Gastroesophageal sphincter (tissue), 4 donors: Measurements from ENCODE around the gene VEGFC. TPM values are rescaled to one million over a fixed set of nuclear protein-coding genes. Genes with fewer than 3 reads are reported as not detected.

Source experiments
- ATAC-seq: fragments of 150-250 bp; one replicate; pipeline ENCODE4 v1.9.1; 2016; ENCODE audit warnings: mild to moderate bottlenecking, moderate library complexity
- H3K27ac ChIP-seq, 4 donors: fragments of 200-600 bp; sonication (generic) in 3 of 4; 1 replicate in 3 of 4; 2 replicates in 1 of 4; pipeline ENCODE4 v1.5.1; 2016 to 2019
- H3K27me3 ChIP-seq: fragments of 200-600 bp; sonication (generic); one replicate; pipeline ENCODE4 v1.5.1; 2019
- H3K36me3 ChIP-seq, 2 donors: fragments of 200-600 bp; sonication (generic); one replicate each; pipeline ENCODE4 v1.5.1; 2019; ENCODE audit warnings: control low read depth in 1 of 2
- H3K4me1 ChIP-seq, 3 donors: fragments of 200-600 bp; sonication (generic); 1 replicate in 2 of 3; 2 replicates in 1 of 3; pipeline ENCODE4 v1.5.1; 2016 to 2019; ENCODE audit warnings: control low read depth in 2 of 3
- H3K4me3 ChIP-seq, 2 donors: fragments of 200-600 bp; sonication (generic); one replicate each; pipeline ENCODE4 v1.5.1; 2019; ENCODE audit warnings: mild to moderate bottlenecking in 1 of 2, moderate library complexity in 1 of 2
- H3K9me3 ChIP-seq, 3 donors: fragments of 200-600 bp; sonication (generic); one replicate each; pipeline ENCODE4 v1.5.1; 2017 to 2019; ENCODE audit warnings: control low read depth in 2 of 3
- EP300 ChIP-seq: sonication (generic); formaldehyde crosslinking; IDR thresholded peaks from one replicate; pipeline ENCODE4 v1.6.1; 2017; ENCODE audit warnings: antibody characterized with exemption, mild to moderate bottlenecking
- POLR2A ChIP-seq, 2 donors: fragments of 450-650 bp; IDR thresholded peaks; one replicate each; pipeline ENCODE4 v1.6.1; 2017; ENCODE audit warnings: antibody characterized with exemption in 2 of 2, mild to moderate bottlenecking in 2 of 2, moderate library complexity in 1 of 2
- POLR2AphosphoS5 ChIP-seq: sonication (generic); formaldehyde crosslinking; IDR thresholded peaks from one replicate; pipeline ENCODE4 v1.6.1; 2017; ENCODE audit warnings: antibody characterized with exemption
- WGBS, 2 donors: methylation state at CpG; one replicate each; pipeline ENCODE4 v1.1.5; 2018; ENCODE audit warnings: low coverage in 1 of 2; 5-methylcytosine and 5-hydroxymethylcytosine counted together
- total RNA-seq, 4 donors: library from RNA; depleted of rRNA; stranded (reverse); fragments of >200 nt; gene quantifications; one replicate each; pipeline ENCODE4 v1.1.0, GENCODE V29; 2016
- TF ChIP-seq, protein P1 (sequence below), 4 experiments: fragments of 200-600 bp in 2 of 4; fragments of 450-650 bp in 2 of 4; sonication (generic) in 1 of 4; IDR thresholded peaks; one replicate each; pipeline ENCODE4 v1.5.1; 2017 to 2019; ENCODE audit warnings: antibody characterized with exemption in 4 of 4, mild to moderate bottlenecking in 2 of 4, moderate library complexity in 2 of 4

The VEGFC gene
- total RNA-seq, 4 donors from 2014 or later, result 3.0 to 8.3 (median 8.1) TPM

DNA sequence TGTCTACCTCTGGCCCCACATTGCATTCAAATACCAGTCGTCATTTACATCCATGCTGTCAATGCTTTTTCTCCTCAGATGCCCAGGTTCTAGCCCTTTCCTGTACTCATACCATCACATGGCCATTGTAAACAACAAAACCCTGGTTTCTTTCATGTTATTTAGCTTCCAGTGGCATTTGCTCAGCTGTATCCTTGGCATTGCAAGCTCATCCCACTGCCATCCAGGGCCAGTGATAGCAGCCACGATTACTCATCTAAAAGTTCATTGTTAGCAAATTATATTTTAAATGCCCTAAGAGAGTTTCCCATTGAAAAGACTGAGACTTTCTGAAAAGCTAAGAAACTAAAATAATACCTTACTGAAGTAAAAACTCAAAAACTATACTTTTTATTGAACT is 34.0 kb downstream of the VEGFC start:
- H3K36me3 ChIP-seq, result no peaks in the 10 kb centered on the region
- ATAC-seq, result no peak
- H3K27ac ChIP-seq, result no peak overlapping the region
- 80 to 87% methylated on average over 2 of the region's 2 CpGs for WGBS, 2 donors
- no peaks in the 10 kb centered on the region for H3K27me3 ChIP-seq
- no peak overlapping the region for H3K4me3 ChIP-seq
- H3K9me3 ChIP-seq, result no peaks in the 10 kb centered on the region
- TF ChIP-seq EP300, result no peak
- no peak for TF ChIP-seq POLR2A (IDR thresholded peaks at IDR 0.05)
- no peaks in the 10 kb centered on the region for H3K4me1 ChIP-seq

DNA sequence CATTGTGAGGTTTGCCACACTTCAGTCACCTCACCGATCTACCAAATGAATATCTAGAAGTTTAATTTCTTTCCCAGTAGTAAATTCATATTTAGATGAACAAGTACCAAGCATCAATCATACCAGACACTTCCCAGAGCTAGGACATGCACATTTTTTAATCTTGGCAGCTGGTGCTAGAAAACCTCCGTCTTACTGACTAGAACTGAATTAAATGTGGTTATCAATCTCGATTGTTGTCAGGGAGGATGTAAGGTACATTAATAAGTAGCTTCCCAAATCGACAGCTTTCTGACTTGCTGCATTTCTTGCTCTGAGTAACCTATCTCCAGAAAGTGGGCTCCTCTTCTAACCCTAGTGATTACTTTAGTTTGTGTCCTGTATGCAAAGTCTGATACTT is 34.4 kb downstream of the VEGFC start:
- WGBS, 2 donors, result 82 to 83% methylated on average over 4 of the region's 4 CpGs
- Histone ChIP-seq H3K4me3 (no peak overlapping the region), H3K4me1 (no peaks in the 10 kb centered on the region), H3K9me3 (no peaks in the 10 kb centered on the region), H3K36me3 (no peaks in the 10 kb centered on the region), H3K27me3 (no peaks in the 10 kb centered on the region), H3K27ac (no peak overlapping the region)
- ATAC-seq, result no peak
- TF ChIP-seq, protein P1, sequence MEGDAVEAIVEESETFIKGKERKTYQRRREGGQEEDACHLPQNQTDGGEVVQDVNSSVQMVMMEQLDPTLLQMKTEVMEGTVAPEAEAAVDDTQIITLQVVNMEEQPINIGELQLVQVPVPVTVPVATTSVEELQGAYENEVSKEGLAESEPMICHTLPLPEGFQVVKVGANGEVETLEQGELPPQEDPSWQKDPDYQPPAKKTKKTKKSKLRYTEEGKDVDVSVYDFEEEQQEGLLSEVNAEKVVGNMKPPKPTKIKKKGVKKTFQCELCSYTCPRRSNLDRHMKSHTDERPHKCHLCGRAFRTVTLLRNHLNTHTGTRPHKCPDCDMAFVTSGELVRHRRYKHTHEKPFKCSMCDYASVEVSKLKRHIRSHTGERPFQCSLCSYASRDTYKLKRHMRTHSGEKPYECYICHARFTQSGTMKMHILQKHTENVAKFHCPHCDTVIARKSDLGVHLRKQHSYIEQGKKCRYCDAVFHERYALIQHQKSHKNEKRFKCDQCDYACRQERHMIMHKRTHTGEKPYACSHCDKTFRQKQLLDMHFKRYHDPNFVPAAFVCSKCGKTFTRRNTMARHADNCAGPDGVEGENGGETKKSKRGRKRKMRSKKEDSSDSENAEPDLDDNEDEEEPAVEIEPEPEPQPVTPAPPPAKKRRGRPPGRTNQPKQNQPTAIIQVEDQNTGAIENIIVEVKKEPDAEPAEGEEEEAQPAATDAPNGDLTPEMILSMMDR (IDR thresholded peaks at IDR 0.05), result no peak
- TF ChIP-seq POLR2A (IDR thresholded peaks at IDR 0.05), result no peak

DNA sequence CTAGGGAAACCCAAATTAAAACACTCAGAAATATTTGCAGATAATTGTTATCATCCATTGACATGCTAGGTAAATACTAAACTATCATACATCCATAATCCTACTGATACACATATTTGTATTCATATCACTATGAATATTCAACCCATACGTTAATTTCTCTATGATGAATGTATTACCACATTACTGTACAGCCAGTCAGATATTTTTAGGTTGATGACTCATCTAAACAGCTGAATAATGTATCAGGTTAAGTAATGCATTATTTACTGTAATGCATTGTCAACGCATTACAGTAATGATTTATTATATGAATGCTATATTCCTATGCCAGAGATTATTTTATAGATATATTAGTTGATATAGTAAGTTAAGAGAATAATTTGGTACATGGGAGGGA is 37.1 kb downstream of the VEGFC start:
- Histone ChIP-seq H3K27me3 (no peaks in the 10 kb centered on the region), H3K4me3 (no peak overlapping the region), H3K36me3 (no peaks in the 10 kb centered on the region), H3K27ac (no peak overlapping the region), H3K4me1 (no peaks in the 10 kb centered on the region), H3K9me3 (no peaks in the 10 kb centered on the region)
- ATAC-seq, result no peak
- WGBS, 2 donors, result 60 to 69% methylated on average over 2 of the region's 2 CpGs
- TF ChIP-seq, protein P1 (IDR thresholded peaks at IDR 0.05), result no peak
- TF ChIP-seq EP300 (no peak), POLR2AphosphoS5 (no peak), POLR2A (IDR thresholded peaks at IDR 0.05) (no peak)

DNA sequence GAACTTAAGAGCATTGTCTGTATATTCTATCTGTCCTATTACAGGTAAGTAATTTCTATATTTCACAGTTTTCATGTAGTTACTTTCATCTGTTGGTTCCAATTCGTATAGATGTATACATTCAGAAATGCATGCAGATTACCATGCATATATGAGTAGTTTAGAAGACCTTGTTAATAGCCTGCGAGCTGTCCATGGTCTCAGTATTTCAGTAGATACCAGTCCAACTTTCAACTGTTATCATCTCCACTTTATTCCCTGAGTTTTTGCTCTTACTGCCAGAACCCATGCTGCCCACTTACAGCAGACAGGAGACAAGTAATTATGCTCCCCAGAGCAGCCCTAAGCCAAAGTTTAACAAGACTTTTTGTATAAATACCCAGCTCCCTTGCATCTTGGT is 37.7 kb downstream of the VEGFC start:
- no peak overlapping the region for H3K27ac ChIP-seq
- no peaks in the 10 kb centered on the region for H3K27me3 ChIP-seq
- no peak overlapping the region for H3K4me3 ChIP-seq
- no peaks in the 10 kb centered on the region for H3K36me3 ChIP-seq
- H3K9me3 ChIP-seq, result no peaks in the 10 kb centered on the region
- no peaks in the 10 kb centered on the region for H3K4me1 ChIP-seq
- ATAC-seq, result no peak
- TF ChIP-seq POLR2A (IDR thresholded peaks at IDR 0.05) (no peak), POLR2AphosphoS5 (no peak), EP300 (no peak)
- TF ChIP-seq, protein P1 (IDR thresholded peaks at IDR 0.05), result no peak
- 83 to 84% methylated on average over 1 to 2 of the region's 2 CpGs for WGBS, 2 donors

DNA sequence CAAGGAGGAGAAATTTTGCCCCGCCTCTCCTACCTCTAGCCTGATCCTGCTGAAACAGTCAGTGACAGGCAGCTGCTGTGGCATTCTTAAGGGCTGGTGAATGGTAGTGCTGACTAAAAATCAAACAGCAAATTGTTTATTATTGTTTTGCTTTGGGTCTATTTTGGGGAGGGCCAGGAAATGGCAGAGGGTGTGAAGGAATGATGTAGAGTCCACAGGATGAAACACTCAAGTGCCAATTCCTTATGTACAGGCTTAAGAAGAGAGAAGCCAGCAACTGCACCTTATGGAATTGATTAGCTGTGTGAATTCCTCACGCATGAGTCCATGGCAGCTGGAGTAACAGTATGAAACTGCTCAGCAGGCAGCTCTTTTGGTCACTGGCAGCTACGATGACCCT is 39.7 kb downstream of the VEGFC start:
- Histone ChIP-seq H3K9me3 (no peaks in the 10 kb centered on the region), H3K4me1 (no peaks in the 10 kb centered on the region), H3K27me3 (no peaks in the 10 kb centered on the region), H3K36me3 (no peaks in the 10 kb centered on the region), H3K27ac (no peak overlapping the region), H3K4me3 (no peak overlapping the region)
- 65 to 71% methylated on average over 3 of the region's 3 CpGs for WGBS, 2 donors
- ATAC-seq, result no peak
- TF ChIP-seq EP300 (no peak), POLR2A (IDR thresholded peaks at IDR 0.05) (no peak)

DNA sequence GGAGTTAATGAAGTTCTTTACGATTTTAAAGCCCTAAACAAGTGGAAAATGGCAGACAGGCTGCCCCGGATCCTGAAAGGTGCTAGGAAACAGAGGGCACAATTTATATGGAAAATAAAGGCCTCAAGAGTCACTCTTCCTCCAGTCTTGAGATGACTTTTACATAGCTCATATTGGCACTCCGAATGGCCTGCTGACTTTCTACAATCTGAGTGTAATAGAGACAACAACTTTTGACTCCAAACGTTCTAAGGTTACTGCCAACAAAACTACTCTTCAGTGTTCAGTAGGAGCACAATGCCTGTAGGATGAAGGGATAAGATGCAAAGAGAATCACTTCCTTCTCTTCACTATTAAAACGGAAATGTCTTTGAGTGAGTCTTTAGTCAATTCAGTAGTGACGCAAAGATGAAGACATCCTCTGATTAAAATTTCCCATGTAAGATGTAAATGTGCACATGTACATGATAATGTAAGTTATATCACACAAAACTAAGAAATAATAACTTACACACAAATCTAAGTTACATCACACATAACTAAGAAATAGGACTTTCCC is 40.5 kb downstream of the VEGFC start:
- Histone ChIP-seq H3K4me3 (no peak overlapping the region), H3K9me3 (no peaks in the 10 kb centered on the region), H3K27ac (no peak overlapping the region), H3K27me3 (no peaks in the 10 kb centered on the region), H3K4me1 (no peaks in the 10 kb centered on the region), H3K36me3 (no peaks in the 10 kb centered on the region)
- ATAC-seq, result no peak
- TF ChIP-seq, protein P1 (IDR thresholded peaks at IDR 0.05), result no peak
- no peak for TF ChIP-seq EP300
- TF ChIP-seq POLR2AphosphoS5, result no peak
- TF ChIP-seq POLR2A (IDR thresholded peaks at IDR 0.05), result no peak
- WGBS, 2 donors, result 74 to 82% methylated on average over 6 of the region's 6 CpGs
